PC-9 (cell line): ENCODE results near the gene C1orf141. TPM values are rescaled to one million over a fixed set of nuclear protein-coding genes. Genes with fewer than 3 reads are reported as not detected.

ENCODE experiments used
- BruUV-seq: library from RNA; stranded (reverse); fragments of 400-500 nt; replicated peaks from 2 replicates; lab custom pipeline; 2021; lab: Mats Ljungman, UMichigan
- CTCF ChIA-PET: fragments of 300-600 bp; sonication (Branson Sonifier 250); formaldehyde crosslinking; loops from one replicate; lab custom pipeline; 2022; ENCODE audit warnings: antibody characterized with exemption; lab: Charles Lee
- POLR2A ChIA-PET: fragments of 300-600 bp; sonication (Branson Sonifier 250); formaldehyde crosslinking; loops from one replicate; lab custom pipeline; 2022; ENCODE audit warnings: antibody characterized with exemption; ENCODE audit not compliant: unreplicated experiment; lab: Charles Lee
- DNase-seq, 2 experiments: peaks; one replicate each; pipeline versions ENCODE4 v3.0.0 to v3.0.0-alpha.2; 2015 to 2022; ENCODE audit warnings: mixed read lengths in 1 of 2
- H2AFZ ChIP-seq: fragments of 200-600 bp; sonication (generic); 2 replicates; pipeline ENCODE4 v1.8.1; 2017; ENCODE audit warnings: antibody characterized with exemption
- H3F3A ChIP-seq: fragments of 200-600 bp; sonication (generic); 2 replicates; pipeline ENCODE4 v1.8.1; 2017; ENCODE audit warnings: antibody characterized with exemption, mild to moderate bottlenecking, low read depth; ENCODE audit not compliant: insufficient read depth
- H3K27ac ChIP-seq: fragments of 200-600 bp; sonication (generic); 2 replicates; pipeline ENCODE4 v1.6.1; 2016; ENCODE audit warnings: mixed run types
- H3K27me3 ChIP-seq: fragments of 200-600 bp; sonication (generic); 2 replicates; pipeline ENCODE4 v1.6.1; 2016; ENCODE audit warnings: low read depth, mixed run types; ENCODE audit not compliant: insufficient read depth
- H3K36me3 ChIP-seq: fragments of 200-600 bp; sonication (generic); 2 replicates; pipeline ENCODE4 v1.6.1; 2016; ENCODE audit warnings: low read depth, mixed run types
- H3K4me1 ChIP-seq: fragments of 200-600 bp; sonication (generic); replicated peaks from 2 replicates; pipeline ENCODE4 v1.6.1; 2016; ENCODE audit warnings: mixed run types; ENCODE audit not compliant: insufficient read depth
- H3K4me2 ChIP-seq: fragments of 200-600 bp; sonication (generic); 2 replicates; pipeline ENCODE4 v1.6.1; 2017; ENCODE audit warnings: mixed run types
- H3K4me3 ChIP-seq: fragments of 200-600 bp; sonication (generic); 2 replicates; pipeline ENCODE4 v1.6.1; 2016; ENCODE audit warnings: mixed run types
- H3K79me2 ChIP-seq: fragments of 200-600 bp; sonication (generic); 2 replicates; pipeline ENCODE4 v1.6.1; 2017; ENCODE audit warnings: low read depth, mixed run types
- H3K9me2 ChIP-seq: fragments of 200-600 bp; sonication (generic); 2 replicates; pipeline ENCODE4 v1.8.1; 2017; ENCODE audit warnings: mild to moderate bottlenecking; ENCODE audit not compliant: insufficient read depth
- H3K9me3 ChIP-seq: fragments of 200-600 bp; sonication (generic); 2 replicates; pipeline ENCODE4 v1.8.1; 2016; ENCODE audit warnings: low read depth; ENCODE audit not compliant: insufficient read depth
- H4K20me1 ChIP-seq: fragments of 200-600 bp; sonication (generic); 2 replicates; pipeline ENCODE4 v1.8.1; 2017; ENCODE audit not compliant: insufficient read depth
- EZH2 ChIP-seq: fragments of 200-600 bp; sonication (generic); IDR thresholded peaks from 2 replicates; pipeline ENCODE4 v1.8.0; 2017; ENCODE audit warnings: antibody characterized with exemption, low read depth
- intact Hi-C: fragments of 100-400 bp; cut with micrococcal nuclease; formaldehyde crosslinking; loops from one replicate; pipeline ENCODE4 v1.10.0; 2022; ENCODE audit not compliant: unreplicated experiment
- total RNA-seq: library from RNA; stranded (reverse); gene quantifications from 2 replicates; pipeline ENCODE4 v1.2.3, GENCODE V29; 2021
- TF ChIP-seq, protein P1 (sequence below): fragments of 200-600 bp; sonication (generic); conservative IDR thresholded peaks from 2 replicates; pipeline ENCODE4 v1.6.1; 2017; ENCODE audit warnings: mixed run types, antibody characterized with exemption, mild to moderate bottlenecking, moderate library complexity

Gene C1orf141
- total RNA-seq, 1 experiment from 2014 or later, result not detected

GRCh38 chr1:67146539-67146938 lies 11.8 kb upstream of the C1orf141 start:
- BruUV-seq, result no TSS peak
- Histone ChIP-seq H3K4me2 (no peak overlapping the region), H2AFZ (no peak overlapping the region), H3K4me3 (no peak overlapping the region), H3K36me3 (no peaks in the 10 kb centered on the region), H3K79me2 (no peaks in the 10 kb centered on the region), H3K27me3 (no peaks in the 10 kb centered on the region), H3K9me3 (no peaks in the 10 kb centered on the region), H3K4me1 (no peaks in the 10 kb centered on the region), H3K27ac (no peak overlapping the region), H3K9me2 (no peaks in the 10 kb centered on the region), H3F3A (no peaks in the 10 kb centered on the region), H4K20me1 (no peaks in the 10 kb centered on the region)
- DNase-seq, result no peak
- CTCF ChIA-PET, result no interaction called here
- no peak for TF ChIP-seq EZH2
- intact Hi-C loops, result no loop called here
- POLR2A ChIA-PET, result no interaction called here

DNA sequence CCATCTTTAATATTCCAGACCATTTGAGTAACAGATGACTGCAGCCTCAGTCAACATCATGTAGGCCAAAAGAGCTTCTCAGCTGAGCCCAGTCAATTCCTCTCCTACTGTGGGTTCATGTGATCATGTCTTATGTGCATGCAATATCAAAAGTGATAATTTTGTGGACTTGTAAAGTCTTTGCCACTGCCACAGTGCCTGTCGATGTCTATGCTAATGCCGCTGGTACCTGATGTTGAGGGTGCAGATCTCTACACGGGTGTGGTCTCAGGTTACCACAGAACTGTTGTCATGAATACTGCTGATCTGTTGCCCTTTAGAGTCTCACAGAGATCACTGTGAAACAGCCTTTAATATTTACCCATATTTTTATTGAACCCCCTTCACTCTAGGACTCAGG lies 11.3 kb upstream of the C1orf141 start:
- Histone ChIP-seq H3K79me2 (no peaks in the 10 kb centered on the region), H3K4me1 (no peaks in the 10 kb centered on the region), H3K4me2 (no peak overlapping the region), H3F3A (no peaks in the 10 kb centered on the region), H3K9me2 (no peaks in the 10 kb centered on the region), H3K27ac (no peak overlapping the region), H3K36me3 (no peaks in the 10 kb centered on the region), H3K9me3 (no peaks in the 10 kb centered on the region), H4K20me1 (no peaks in the 10 kb centered on the region), H2AFZ (no peak overlapping the region), H3K4me3 (no peak overlapping the region), H3K27me3 (no peaks in the 10 kb centered on the region)
- CTCF ChIA-PET, result no interaction called here
- intact Hi-C loops, result no loop called here
- TF ChIP-seq, protein P1, sequence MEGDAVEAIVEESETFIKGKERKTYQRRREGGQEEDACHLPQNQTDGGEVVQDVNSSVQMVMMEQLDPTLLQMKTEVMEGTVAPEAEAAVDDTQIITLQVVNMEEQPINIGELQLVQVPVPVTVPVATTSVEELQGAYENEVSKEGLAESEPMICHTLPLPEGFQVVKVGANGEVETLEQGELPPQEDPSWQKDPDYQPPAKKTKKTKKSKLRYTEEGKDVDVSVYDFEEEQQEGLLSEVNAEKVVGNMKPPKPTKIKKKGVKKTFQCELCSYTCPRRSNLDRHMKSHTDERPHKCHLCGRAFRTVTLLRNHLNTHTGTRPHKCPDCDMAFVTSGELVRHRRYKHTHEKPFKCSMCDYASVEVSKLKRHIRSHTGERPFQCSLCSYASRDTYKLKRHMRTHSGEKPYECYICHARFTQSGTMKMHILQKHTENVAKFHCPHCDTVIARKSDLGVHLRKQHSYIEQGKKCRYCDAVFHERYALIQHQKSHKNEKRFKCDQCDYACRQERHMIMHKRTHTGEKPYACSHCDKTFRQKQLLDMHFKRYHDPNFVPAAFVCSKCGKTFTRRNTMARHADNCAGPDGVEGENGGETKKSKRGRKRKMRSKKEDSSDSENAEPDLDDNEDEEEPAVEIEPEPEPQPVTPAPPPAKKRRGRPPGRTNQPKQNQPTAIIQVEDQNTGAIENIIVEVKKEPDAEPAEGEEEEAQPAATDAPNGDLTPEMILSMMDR, result no peak
- TF ChIP-seq EZH2, result no peak
- POLR2A ChIA-PET, result no interaction called here
- no peak for DNase-seq
- no TSS peak for BruUV-seq

DNA sequence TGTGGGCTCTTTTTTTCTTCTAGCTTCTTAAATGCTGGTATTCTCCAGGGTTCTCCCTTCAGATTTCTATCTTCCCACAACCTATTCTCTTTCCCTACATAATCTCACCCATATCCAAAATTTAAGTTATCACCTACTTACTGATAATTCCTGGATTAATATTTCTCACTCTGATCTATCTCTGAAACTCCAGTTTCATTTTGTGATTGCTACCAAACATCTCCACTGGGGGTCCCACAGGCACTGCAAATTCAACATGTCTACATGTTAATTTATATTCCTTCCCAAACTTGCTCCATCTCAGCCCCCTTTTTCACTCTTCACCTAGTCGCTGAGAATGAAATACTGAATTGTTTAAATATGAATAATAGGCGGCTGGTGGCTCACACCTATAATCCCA lies 9.9 kb upstream of the C1orf141 start:
- no peaks in the 10 kb centered on the region for H3K36me3 ChIP-seq
- H3K27ac ChIP-seq, result no peak overlapping the region
- no peak overlapping the region for H3K4me2 ChIP-seq
- CTCF ChIA-PET, result no interaction called here
- H4K20me1 ChIP-seq, result no peaks in the 10 kb centered on the region
- DNase-seq, result no peak
- no peaks in the 10 kb centered on the region for H3K4me1 ChIP-seq
- H3K4me3 ChIP-seq, result no peak overlapping the region
- TF ChIP-seq, protein P1, result peak; percentile 53
- no peak for TF ChIP-seq EZH2
- no peaks in the 10 kb centered on the region for H3K27me3 ChIP-seq
- POLR2A ChIA-PET, result no interaction called here
- no peaks in the 10 kb centered on the region for H3K9me2 ChIP-seq
- intact Hi-C loops, result no loop called here
- no TSS peak for BruUV-seq
- no peaks in the 10 kb centered on the region for H3K9me3 ChIP-seq
- no peak overlapping the region for H2AFZ ChIP-seq
- H3K79me2 ChIP-seq, result no peaks in the 10 kb centered on the region
- no peaks in the 10 kb centered on the region for H3F3A ChIP-seq

DNA sequence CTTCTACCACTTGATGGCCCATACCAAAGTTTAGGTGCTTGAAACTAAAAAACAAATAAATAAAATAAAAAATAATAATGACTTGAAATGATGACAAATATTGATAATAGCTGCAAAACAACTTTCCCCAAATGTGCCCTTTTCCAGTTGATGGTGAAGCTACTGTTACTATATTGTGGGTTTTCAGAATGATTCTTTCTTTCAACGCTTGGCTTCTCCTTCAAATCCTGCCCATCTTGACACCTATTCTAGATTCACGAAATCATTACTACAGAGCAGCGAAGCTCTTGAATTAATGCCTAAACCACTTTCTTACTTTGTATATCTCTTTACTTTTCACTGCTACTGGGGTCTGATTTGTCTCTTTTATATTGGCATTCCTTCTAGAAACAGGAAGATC lies 9.2 kb upstream of the C1orf141 start:
- ChIA-PET CTCF (no interaction called here), POLR2A (interaction anchor here (0.7 kb wide), 1 partner anchor 1974 kb away, joined by 3 read pairs; no protein-coding TSS in a partner anchor)
- H3K27ac ChIP-seq, result no peak overlapping the region
- H3K79me2 ChIP-seq, result no peaks in the 10 kb centered on the region
- H3K4me1 ChIP-seq, result no peaks in the 10 kb centered on the region
- H3K9me2 ChIP-seq, result no peaks in the 10 kb centered on the region
- no peak overlapping the region for H3K4me2 ChIP-seq
- intact Hi-C loops, result no loop called here
- no peaks in the 10 kb centered on the region for H3K27me3 ChIP-seq
- no peak for DNase-seq
- H3K36me3 ChIP-seq, result no peaks in the 10 kb centered on the region
- no peak overlapping the region for H3K4me3 ChIP-seq
- H4K20me1 ChIP-seq, result no peaks in the 10 kb centered on the region
- no TSS peak for BruUV-seq
- no peaks in the 10 kb centered on the region for H3K9me3 ChIP-seq
- no peak for TF ChIP-seq EZH2
- TF ChIP-seq, protein P1, result no peak
- no peak overlapping the region for H2AFZ ChIP-seq
- H3F3A ChIP-seq, result no peaks in the 10 kb centered on the region
